Measurements from ENCODE around the gene B9D2.

The B9D2 gene

GRCh38 chr19:41327576-41328156 is 36.3 kb downstream of the B9D2 start:
- peak; percentile 87 for DNase-seq (ENCODE audit: low spot score)

- no peak for DNase-seq (ENCODE audit: low spot score)
Measured at GRCh38 chr19:41327076-41327575, 36.8 kb downstream of the B9D2 start.

- peak; percentile 84 for DNase-seq (ENCODE audit: low spot score)
Measured at GRCh38 chr19:41325947-41326706, 37.8 kb downstream of the B9D2 start.

- no peak for DNase-seq (ENCODE audit: low spot score)
Measured at GRCh38 chr19:41325640-41325946, 38.4 kb downstream of the B9D2 start.

- DNase-seq (ENCODE audit: low spot score) = no peak
Measured at GRCh38 chr19:41324921-41325639, 38.9 kb downstream of the B9D2 start.

- DNase-seq (ENCODE audit: low spot score) = no peak
Measured at GRCh38 chr19:41324231-41324702, 39.7 kb downstream of the B9D2 start.

- no peak for DNase-seq (ENCODE audit: low spot score)
Measured at GRCh38 chr19:41323430-41324125, 40.4 kb downstream of the B9D2 start.

- no peak for DNase-seq (ENCODE audit: low spot score)
Measured at GRCh38 chr19:41323023-41323422, 40.9 kb downstream of the B9D2 start.

GRCh38 chr19:41322451-41322850 is 41.5 kb downstream of the B9D2 start:
- no peak for DNase-seq (ENCODE audit: low spot score)

- DNase-seq (ENCODE audit: low spot score) = no peak
Measured at GRCh38 chr19:41321600-41322270, 42.2 kb downstream of the B9D2 start.

GRCh38 chr19:41321204-41321599 is 42.7 kb downstream of the B9D2 start:
- no peak for DNase-seq (ENCODE audit: low spot score)

GRCh38 chr19:41320568-41320967 is 43.4 kb downstream of the B9D2 start:
- DNase-seq (ENCODE audit: low spot score) = no peak

- no peak for DNase-seq (ENCODE audit: low spot score)
Measured at GRCh38 chr19:41320185-41320518, 43.8 kb downstream of the B9D2 start.

- no peak for DNase-seq (ENCODE audit: low spot score)
Measured at GRCh38 chr19:41319500-41320184, 44.3 kb downstream of the B9D2 start.

- no peak for DNase-seq (ENCODE audit: low spot score)
Measured at GRCh38 chr19:41318696-41319499, 45.1 kb downstream of the B9D2 start.

GRCh38 chr19:41316306-41316920 is 47.5 kb downstream of the B9D2 start:
- no peak for DNase-seq (ENCODE audit: low spot score)

GRCh38 chr19:41311613-41312012 is 52.3 kb downstream of the B9D2 start:
- no peak for DNase-seq (ENCODE audit: low spot score)

- no peak for DNase-seq (ENCODE audit: low spot score)
Measured at GRCh38 chr19:41311072-41311471, 52.9 kb downstream of the B9D2 start.

- DNase-seq (ENCODE audit: low spot score) = peak; percentile 93
Measured at GRCh38 chr19:41310033-41310831, 53.7 kb downstream of the B9D2 start, which contains the start of gene CCDC97. CCDC97 (plus strand) TSS chr19:41310172; CDS start chr19:41310311, 139 bp downstream.
